ENCODE results near the gene SCO2. TPM values are rescaled to one million over a fixed set of nuclear protein-coding genes. Genes with fewer than 3 reads are reported as not detected.

The SCO2 gene
- total RNA-seq, 1 experiment from 2014 or later: 3.0 TPM

GRCh38 chr22:50488006-50488677, 37.3 kb downstream of the SCO2 start:
- Histone ChIP-seq H4K20me1 (ENCODE audit: insufficient read depth) (peaks cover 9% of the 10 kb centered on the region), H3K27ac (no peak overlapping the region), H3K79me2 (ENCODE audit: low read depth) (no peaks in the 10 kb centered on the region), H2AFZ (no peak overlapping the region), H3K27me3 (ENCODE audit: insufficient read depth, low read depth) (no peaks in the 10 kb centered on the region), H3F3A (ENCODE audit: insufficient read depth, low read depth) (peaks cover 17% of the 10 kb centered on the region), H3K4me3 (no peak overlapping the region), H3K9me3 (ENCODE audit: insufficient read depth, low read depth) (no peaks in the 10 kb centered on the region), H3K9me2 (ENCODE audit: insufficient read depth) (no peaks in the 10 kb centered on the region), H3K36me3 (ENCODE audit: low read depth) (peaks cover 3% of the 10 kb centered on the region; the same call in 1 of the 2 replicates), H3K4me1 (replicated peaks; ENCODE audit: insufficient read depth) (0 out of 2 replicates have a peak, but pooled peaks cover 6% of the 10 kb centered on the region), H3K4me2 (no peak overlapping the region)
- intact Hi-C loops (cut with micrococcal nuclease; ENCODE audit: unreplicated experiment): no loop called here
- no peak for TF ChIP-seq CTCF (conservative IDR thresholded peaks at IDR 0.05)
- TF ChIP-seq EZH2 (IDR thresholded peaks at IDR 0.05; ENCODE audit: low read depth): no peak
- BruUV-seq (replicated peaks): no TSS peak
- ChIA-PET CTCF (no interaction called here), POLR2A (ENCODE audit: unreplicated experiment) (no interaction called here)
- no peak for DNase-seq

GRCh38 chr22:50487290-50488005, 38.0 kb downstream of the SCO2 start:
- POLR2A ChIA-PET (ENCODE audit: unreplicated experiment): no interaction called here
- H3K36me3 ChIP-seq (ENCODE audit: low read depth): peaks cover 7% of the 10 kb centered on the region
- peaks cover 13% of the 10 kb centered on the region; the same call in 1 of the 2 replicates for H3K4me1 ChIP-seq (replicated peaks; ENCODE audit: insufficient read depth)
- CTCF ChIA-PET: no interaction called here
- H3K27me3 ChIP-seq (ENCODE audit: insufficient read depth, low read depth): no peaks in the 10 kb centered on the region
- BruUV-seq (replicated peaks): no TSS peak
- H3K27ac ChIP-seq: no peak overlapping the region
- H3K9me3 ChIP-seq (ENCODE audit: insufficient read depth, low read depth): no peaks in the 10 kb centered on the region
- H3F3A ChIP-seq (ENCODE audit: insufficient read depth, low read depth): peaks cover 17% of the 10 kb centered on the region
- TF ChIP-seq CTCF (conservative IDR thresholded peaks at IDR 0.05) (no peak), EZH2 (IDR thresholded peaks at IDR 0.05; ENCODE audit: low read depth) (no peak)
- intact Hi-C loops (cut with micrococcal nuclease; ENCODE audit: unreplicated experiment): no loop called here
- H3K4me2 ChIP-seq: peak overlapping the region; percentile 29; the same call in 1 of the 2 replicates
- H3K4me3 ChIP-seq: no peak overlapping the region
- H3K9me2 ChIP-seq (ENCODE audit: insufficient read depth): no peaks in the 10 kb centered on the region
- H4K20me1 ChIP-seq (ENCODE audit: insufficient read depth): peaks cover 9% of the 10 kb centered on the region
- H2AFZ ChIP-seq: no peak overlapping the region
- H3K79me2 ChIP-seq (ENCODE audit: low read depth): no peaks in the 10 kb centered on the region
- DNase-seq: no peak

GRCh38 chr22:50486561-50487289, 38.7 kb downstream of the SCO2 start, which contains the start of gene MIOX:
Gene MIOX (plus strand): TSS chr22:50486859. CDS start chr22:50486898, 39 bp downstream.
- peaks cover 9% of the 10 kb centered on the region for H4K20me1 ChIP-seq (ENCODE audit: insufficient read depth)
- peaks cover 17% of the 10 kb centered on the region for H3F3A ChIP-seq (ENCODE audit: insufficient read depth, low read depth)
- H3K36me3 ChIP-seq (ENCODE audit: low read depth): peaks cover 7% of the 10 kb centered on the region
- H3K9me2 ChIP-seq (ENCODE audit: insufficient read depth): no peaks in the 10 kb centered on the region
- peaks cover 17% of the 10 kb centered on the region; the same call in 1 of the 2 replicates for H3K4me1 ChIP-seq (replicated peaks; ENCODE audit: insufficient read depth)
- H3K79me2 ChIP-seq (ENCODE audit: low read depth): no peaks in the 10 kb centered on the region
- peak within 1 kb of the TSS; percentile 29 for H3K4me2 ChIP-seq
- H2AFZ ChIP-seq: no peak within 1 kb of the TSS
- CTCF ChIA-PET: no interaction called here
- no TSS peak for BruUV-seq (replicated peaks)
- no peak within 1 kb of the TSS for H3K27ac ChIP-seq
- TF ChIP-seq EZH2 (IDR thresholded peaks at IDR 0.05; ENCODE audit: low read depth): no peak
- TF ChIP-seq CTCF (conservative IDR thresholded peaks at IDR 0.05): no peak
- DNase-seq: peak in 1 of 2 experiments; percentile 53
- no peaks in the 10 kb centered on the region for H3K9me3 ChIP-seq (ENCODE audit: insufficient read depth, low read depth)
- POLR2A ChIA-PET (ENCODE audit: unreplicated experiment): no interaction called here
- no peaks in the 10 kb centered on the region for H3K27me3 ChIP-seq (ENCODE audit: insufficient read depth, low read depth)
- no peak within 1 kb of the TSS for H3K4me3 ChIP-seq
- intact Hi-C loops (cut with micrococcal nuclease; ENCODE audit: unreplicated experiment): no loop called here
